ENCODE data around the gene ENO2.

DNA sequence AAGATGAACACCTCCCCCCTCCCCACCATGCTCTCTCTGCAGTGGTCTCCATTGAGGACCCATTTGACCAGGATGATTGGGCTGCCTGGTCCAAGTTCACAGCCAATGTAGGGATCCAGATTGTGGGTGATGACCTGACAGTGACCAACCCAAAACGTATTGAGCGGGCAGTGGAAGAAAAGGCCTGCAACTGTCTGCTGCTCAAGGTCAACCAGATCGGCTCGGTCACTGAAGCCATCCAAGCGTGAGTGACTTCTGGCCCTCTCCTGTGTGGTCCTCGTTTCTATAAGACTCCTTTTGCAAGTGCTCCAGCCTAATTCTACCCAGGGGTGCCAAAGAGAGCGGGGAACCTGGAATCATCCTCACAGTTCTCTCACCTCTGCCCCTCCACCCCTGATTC lies 7.2 kb downstream of the ENO2 start:
- TF ChIP-seq POLR2A (IDR thresholded peaks at IDR 0.05) (no peak), POLR2AphosphoS5 (IDR thresholded peaks at IDR 0.05) (no peak)

Data from upper lobe of left lung (tissue), 4 donors.